Measurements from ENCODE around the gene ORM2. TPM values are rescaled to one million over a fixed set of nuclear protein-coding genes. Genes with fewer than 3 reads are reported as not detected.

The ORM2 gene
- total and polyA plus RNA-seq, 8 donors: 1.2 to 17.1 (median 3.4) TPM; not detected in 4

- intact Hi-C loops (cut with DNase I; ENCODE audit: low total_unique reads): no loop called here
- WGBS, 5 donors: 84 to 90% (median 88%) methylated on average over 13 to 15 of the region's 15 CpGs
- H3K4me1 ChIP-seq: no peaks in the 10 kb centered on the region
- no peak overlapping the region for H3K4me3 ChIP-seq
- no peaks in the 10 kb centered on the region for H3K27me3 ChIP-seq
- TF ChIP-seq POLR2A (IDR thresholded peaks at IDR 0.05) (no peak), CTCF (IDR thresholded peaks at IDR 0.05) (no peak)
- peaks cover 0 to 43% (median 29%) of the 10 kb centered on the region in 4 donors for H3K36me3 ChIP-seq
- H3K9me3 ChIP-seq: peaks cover 0 to 19% (median 5%) of the 10 kb centered on the region in 4 donors
- peak; percentile 10 to 19 for DNase-seq
- H3K27ac ChIP-seq: no peak overlapping the region
Measured at GRCh38 chr9:114299286-114300152, 30.1 kb upstream of the ORM2 start.

- 93 to 99% (median 98%) methylated on average over 4 of the region's 4 CpGs for WGBS, 5 donors
- TF ChIP-seq POLR2A (IDR thresholded peaks at IDR 0.05) (no peak), POLR2AphosphoS5 (IDR thresholded peaks at IDR 0.05) (no peak), CTCF (IDR thresholded peaks at IDR 0.05) (no peak), EP300 (IDR thresholded peaks at IDR 0.05) (no peak)
- intact Hi-C loops (cut with DNase I; ENCODE audit: low total_unique reads): no loop called here
Measured at GRCh38 chr9:114300153-114300845, 29.4 kb upstream of the ORM2 start.

GRCh38 chr9:114300846-114301797 is 28.5 kb upstream of the ORM2 start:
- Histone ChIP-seq H3K9me3 (peaks cover 0 to 5% (median 0%) of the 10 kb centered on the region in 4 donors), H3K4me1 (peaks cover 0 to 8% (median 6%) of the 10 kb centered on the region in 4 donors), H3K36me3 (peaks cover 0 to 28% (median 19%) of the 10 kb centered on the region in 4 donors), H3K4me3 (no peak overlapping the region), H3K27me3 (no peaks in the 10 kb centered on the region), H3K27ac (no peak overlapping the region)
- intact Hi-C loops (cut with DNase I; ENCODE audit: low total_unique reads): no loop called here
- 91 to 95% (median 94%) methylated on average over 29 to 31 of the region's 31 CpGs for WGBS, 5 donors
- DNase-seq: peak; percentile 3 to 22
- TF ChIP-seq CTCF (IDR thresholded peaks at IDR 0.05) (no peak), POLR2AphosphoS5 (IDR thresholded peaks at IDR 0.05) (no peak)

More at GRCh38 chr9:114300153-114300845, 29.4 kb upstream of the ORM2 start:
- peak in 1 of 2 donors; percentile 10 for DNase-seq
- Histone ChIP-seq H3K36me3 (peaks cover 0 to 35% (median 23%) of the 10 kb centered on the region in 4 donors), H3K27me3 (no peaks in the 10 kb centered on the region), H3K27ac (no peak overlapping the region), H3K4me3 (no peak overlapping the region), H3K4me1 (peaks cover 0 to 1% (median under 1%) of the 10 kb centered on the region in 4 donors), H3K9me3 (peaks cover 0 to 11% (median 2%) of the 10 kb centered on the region in 4 donors)

All from stomach (tissue), 9 donors.